WI38 (cell line): ENCODE measurements around the gene EFCAB8.
"Not testable (repeated sequence)": the region's sequence is repeated elsewhere in the genome, so short reads cannot be mapped to it uniquely, and the experiment has no call there.

Source experiments
- H3K4me3 ChIP-seq: 2 replicates; pipeline ENCODE4 v1.5.1; 2011; ENCODE audit warnings: low read depth, mild to moderate bottlenecking, control low read depth, low read length
- TF ChIP-seq, protein P1 (sequence below): IDR thresholded peaks from 2 replicates; pipeline ENCODE4 v1.5.1; 2012; ENCODE audit warnings: low read depth, mild to moderate bottlenecking, control low read depth, low read length

Gene EFCAB8

DNA sequence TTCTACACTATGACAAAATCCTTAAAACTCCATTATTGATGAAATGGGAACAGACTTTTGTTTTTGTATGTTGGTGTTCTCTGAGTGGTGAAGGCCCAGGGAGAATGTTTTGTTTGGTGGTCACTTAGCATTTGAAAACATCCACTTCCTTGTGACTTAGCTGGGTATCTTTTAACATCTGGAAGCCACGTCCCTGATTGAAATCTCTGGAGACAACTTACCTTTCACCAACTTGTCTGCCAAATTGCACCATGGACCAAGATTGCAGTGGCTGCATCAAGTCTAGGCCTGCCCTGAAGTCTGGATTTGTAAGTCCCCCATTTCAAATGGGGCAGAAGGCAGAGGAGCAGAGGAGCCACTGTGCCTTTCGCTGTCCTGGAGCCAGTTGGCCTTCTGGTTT, 534 bp upstream of the EFCAB8 start:
- no peak overlapping the region for H3K4me3 ChIP-seq
- TF ChIP-seq, protein P1, sequence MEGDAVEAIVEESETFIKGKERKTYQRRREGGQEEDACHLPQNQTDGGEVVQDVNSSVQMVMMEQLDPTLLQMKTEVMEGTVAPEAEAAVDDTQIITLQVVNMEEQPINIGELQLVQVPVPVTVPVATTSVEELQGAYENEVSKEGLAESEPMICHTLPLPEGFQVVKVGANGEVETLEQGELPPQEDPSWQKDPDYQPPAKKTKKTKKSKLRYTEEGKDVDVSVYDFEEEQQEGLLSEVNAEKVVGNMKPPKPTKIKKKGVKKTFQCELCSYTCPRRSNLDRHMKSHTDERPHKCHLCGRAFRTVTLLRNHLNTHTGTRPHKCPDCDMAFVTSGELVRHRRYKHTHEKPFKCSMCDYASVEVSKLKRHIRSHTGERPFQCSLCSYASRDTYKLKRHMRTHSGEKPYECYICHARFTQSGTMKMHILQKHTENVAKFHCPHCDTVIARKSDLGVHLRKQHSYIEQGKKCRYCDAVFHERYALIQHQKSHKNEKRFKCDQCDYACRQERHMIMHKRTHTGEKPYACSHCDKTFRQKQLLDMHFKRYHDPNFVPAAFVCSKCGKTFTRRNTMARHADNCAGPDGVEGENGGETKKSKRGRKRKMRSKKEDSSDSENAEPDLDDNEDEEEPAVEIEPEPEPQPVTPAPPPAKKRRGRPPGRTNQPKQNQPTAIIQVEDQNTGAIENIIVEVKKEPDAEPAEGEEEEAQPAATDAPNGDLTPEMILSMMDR: no peak

DNA sequence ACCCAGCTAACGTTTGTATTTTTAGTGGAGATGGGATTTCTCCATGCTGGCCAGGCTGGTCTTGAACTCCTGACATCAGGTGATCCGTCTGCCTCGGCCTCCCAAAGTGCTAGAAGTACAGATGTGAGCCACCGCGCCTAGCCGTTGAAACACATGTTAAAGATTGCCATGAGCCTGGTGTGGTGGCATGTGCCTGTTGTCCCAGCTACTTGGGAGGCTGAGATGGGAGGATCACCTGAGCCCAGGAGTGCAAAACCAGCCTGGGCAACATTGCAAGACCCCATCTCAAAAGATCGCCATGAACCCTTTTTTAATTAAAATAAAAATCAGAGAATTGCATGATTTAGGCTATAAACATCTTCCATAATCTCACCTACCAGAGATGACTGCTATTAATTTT, 2.7 kb downstream of the EFCAB8 start:
- TF ChIP-seq, protein P1: no peak
- H3K4me3 ChIP-seq: no peak overlapping the region

DNA sequence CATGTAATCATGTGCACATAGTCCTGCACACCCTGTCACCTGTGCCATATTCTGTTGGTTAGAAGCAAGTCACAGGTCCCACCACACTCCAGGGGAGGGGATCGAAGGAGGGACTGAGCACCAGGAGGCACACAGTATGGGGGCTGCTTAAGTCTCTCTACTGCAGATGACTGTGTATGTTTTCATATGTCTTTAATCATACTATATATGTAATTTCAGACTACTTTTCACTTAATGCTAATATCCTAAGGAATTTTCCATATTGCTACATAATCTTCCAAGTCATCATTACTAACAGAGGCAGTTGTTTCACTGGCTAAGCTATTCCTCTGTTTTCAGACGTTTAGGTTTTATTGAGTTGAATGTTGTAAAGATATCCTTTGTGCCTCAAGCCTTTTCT, 10.8 kb downstream of the EFCAB8 start:
- no peak overlapping the region for H3K4me3 ChIP-seq
- TF ChIP-seq, protein P1: no peak

DNA sequence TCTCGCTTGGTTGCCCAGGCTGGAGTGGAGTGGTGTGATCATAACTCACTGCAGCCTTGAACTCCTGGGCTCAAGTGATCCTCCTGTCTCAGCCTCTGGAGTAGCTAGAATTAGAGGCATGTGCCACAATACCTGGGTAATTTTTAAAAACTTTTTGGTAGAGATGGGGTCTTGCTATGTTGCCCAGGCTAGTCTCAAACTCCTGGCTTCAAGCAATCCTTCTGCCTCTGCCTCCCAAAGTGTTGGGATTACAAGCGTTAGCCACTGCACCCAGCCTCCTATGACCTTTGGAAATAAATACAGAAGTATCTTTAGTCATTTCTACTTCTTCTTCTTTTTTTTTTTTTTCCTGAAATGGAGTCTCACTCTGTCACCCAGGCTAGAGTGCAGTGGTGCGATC, 11.8 kb downstream of the EFCAB8 start:
- H3K4me3 ChIP-seq: not testable (repeated sequence)

DNA sequence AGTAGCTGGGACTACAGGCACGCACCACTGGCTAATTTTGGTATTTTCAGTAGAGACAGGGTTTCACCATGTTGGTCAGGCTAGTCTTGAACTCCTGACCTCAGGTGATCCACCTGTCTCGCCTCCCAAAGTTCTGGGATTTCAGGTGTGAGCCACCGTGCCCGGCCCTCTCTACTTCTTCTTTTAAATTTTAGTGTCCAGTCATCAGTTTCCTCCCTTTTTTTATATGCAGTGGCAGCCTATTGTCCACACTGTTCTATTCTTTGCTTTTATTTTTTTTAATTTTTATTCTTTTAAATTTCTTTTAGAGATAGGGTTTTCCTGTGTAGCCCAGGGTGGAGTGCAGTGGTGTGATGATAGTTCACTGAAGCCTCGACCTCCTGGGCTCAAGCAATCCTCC, 12.3 kb downstream of the EFCAB8 start:
- H3K4me3 ChIP-seq: no peak overlapping the region
- TF ChIP-seq, protein P1: no peak

DNA sequence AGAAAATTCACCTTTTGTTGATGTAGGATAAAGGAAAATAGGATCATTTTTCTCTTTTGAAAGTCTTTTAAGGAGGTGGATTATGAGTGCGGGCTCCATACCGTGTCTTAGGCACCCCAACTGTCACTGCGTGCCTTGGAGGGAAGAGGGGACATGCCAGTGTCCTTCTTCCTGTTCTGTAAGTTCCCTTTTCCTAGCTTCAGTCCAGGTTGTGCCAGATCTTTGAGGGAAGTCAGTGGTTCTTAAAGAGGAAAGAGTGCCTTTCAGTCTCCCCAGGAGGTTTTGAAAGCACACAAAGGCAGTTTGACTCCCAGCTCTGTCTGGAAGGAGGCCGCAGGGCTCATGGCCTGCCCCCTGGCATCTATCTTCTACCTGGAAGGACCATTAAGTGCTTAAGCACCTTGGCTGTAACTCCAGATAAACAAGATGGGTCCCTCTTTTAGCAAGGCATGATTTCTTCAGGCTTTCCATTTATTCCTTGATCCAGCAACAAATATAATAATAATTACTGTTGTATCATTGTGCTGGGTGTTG, 13.0 kb downstream of the EFCAB8 start:
- TF ChIP-seq, protein P1: no peak
- H3K4me3 ChIP-seq: no peak overlapping the region

DNA sequence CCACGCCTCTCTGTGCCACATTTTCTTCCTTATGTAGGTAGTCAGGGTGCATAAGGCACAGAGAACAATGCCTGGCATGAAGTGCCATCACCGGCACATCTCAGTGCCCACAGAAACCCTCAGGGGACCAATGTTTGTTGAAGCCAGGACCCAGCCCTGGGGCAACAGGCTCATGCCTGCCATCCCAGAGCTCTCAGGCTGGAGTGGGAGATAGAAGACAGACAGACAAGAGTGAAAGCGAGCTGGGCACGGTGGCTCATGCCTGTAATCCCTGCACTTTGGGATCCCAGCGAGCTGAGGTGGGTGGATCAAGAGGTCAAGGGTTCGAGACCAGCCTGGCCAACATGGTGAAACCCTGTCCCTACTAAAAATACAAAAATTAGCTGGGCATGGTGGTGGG, 13.5 kb downstream of the EFCAB8 start:
- TF ChIP-seq, protein P1: no peak

DNA sequence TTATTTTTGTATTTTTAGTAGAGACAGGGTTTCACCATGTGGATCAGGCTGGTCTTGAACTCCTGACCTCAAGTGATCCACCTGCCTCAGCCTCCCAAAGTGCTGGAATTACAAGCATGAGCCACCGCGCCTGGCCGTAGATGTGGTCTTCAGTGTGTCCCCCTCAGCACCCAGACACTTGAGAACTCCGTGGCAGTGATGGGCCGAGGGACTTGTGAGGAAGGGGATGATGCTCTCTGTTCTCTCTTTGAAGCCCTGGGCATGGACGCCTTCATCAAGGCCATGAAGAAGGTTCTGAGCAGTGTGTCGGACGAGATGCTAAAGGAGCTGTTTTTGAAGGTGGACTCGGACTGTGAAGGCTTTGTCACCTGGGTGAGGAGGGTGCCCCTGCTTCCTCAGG, 16.9 kb downstream of the EFCAB8 start:
- TF ChIP-seq, protein P1: no peak
- H3K4me3 ChIP-seq: no peak overlapping the region

More for the DNA sequence above, 13.5 kb downstream of the EFCAB8 start:
- no peak overlapping the region for H3K4me3 ChIP-seq
